ENCODE data around the gene MSL3B.

DNA sequence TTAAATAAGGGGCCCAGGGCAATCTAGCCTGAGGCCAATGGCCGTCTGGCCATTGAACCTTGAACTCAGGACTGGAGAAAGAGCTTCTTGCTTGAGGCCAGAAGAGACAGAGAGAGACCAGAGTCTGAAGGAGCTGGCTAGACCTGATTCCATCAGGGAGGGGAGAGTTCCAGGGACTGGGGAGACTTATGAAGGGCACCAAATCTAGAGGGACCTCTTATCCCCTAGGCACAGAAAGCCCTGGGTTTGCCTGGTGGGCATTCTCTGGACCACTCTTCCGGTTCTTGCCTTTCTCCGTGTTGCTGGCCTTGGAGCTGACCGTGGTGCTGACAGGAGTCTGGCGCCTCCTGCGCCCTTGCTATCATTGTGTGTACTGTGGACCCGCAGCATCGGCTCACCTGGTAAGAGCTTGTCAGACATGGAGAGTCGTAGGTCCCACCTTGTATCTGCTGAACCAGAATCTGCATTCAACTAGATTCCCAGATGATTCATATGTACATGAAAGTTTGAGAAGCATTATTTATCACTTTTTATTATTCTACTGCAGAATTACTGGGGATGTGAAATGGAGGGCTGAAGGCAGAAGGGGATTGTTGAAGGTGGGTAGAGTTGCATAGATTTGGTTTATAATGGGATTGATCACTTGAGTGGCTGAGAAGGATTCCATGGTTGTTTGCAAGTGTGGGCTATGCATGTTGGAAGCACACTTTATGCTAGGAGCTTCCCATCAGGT lies 44.7 kb upstream of the MSL3B start:
- TF ChIP-seq, protein P1, sequence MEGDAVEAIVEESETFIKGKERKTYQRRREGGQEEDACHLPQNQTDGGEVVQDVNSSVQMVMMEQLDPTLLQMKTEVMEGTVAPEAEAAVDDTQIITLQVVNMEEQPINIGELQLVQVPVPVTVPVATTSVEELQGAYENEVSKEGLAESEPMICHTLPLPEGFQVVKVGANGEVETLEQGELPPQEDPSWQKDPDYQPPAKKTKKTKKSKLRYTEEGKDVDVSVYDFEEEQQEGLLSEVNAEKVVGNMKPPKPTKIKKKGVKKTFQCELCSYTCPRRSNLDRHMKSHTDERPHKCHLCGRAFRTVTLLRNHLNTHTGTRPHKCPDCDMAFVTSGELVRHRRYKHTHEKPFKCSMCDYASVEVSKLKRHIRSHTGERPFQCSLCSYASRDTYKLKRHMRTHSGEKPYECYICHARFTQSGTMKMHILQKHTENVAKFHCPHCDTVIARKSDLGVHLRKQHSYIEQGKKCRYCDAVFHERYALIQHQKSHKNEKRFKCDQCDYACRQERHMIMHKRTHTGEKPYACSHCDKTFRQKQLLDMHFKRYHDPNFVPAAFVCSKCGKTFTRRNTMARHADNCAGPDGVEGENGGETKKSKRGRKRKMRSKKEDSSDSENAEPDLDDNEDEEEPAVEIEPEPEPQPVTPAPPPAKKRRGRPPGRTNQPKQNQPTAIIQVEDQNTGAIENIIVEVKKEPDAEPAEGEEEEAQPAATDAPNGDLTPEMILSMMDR (IDR thresholded peaks at IDR 0.05 in 2 of 3, conservative IDR thresholded peaks at IDR 0.05 in 1 of 3; ENCODE audit: insufficient read depth in 2 of 3, low read depth in 1 of 3, low read length in 3 of 3), result no peak
- TF ChIP-seq MYNN (IDR thresholded peaks at IDR 0.05), result no peak
- no peak for TF ChIP-seq MYNN (CRISPR knock-in tag; IDR thresholded peaks at IDR 0.05)
- no peak for TF ChIP-seq RAD51 (IDR thresholded peaks at IDR 0.05; ENCODE audit: borderline replicate concordance, low read depth)
- no peak for TF ChIP-seq CCNT2 (IDR thresholded peaks at IDR 0.05; ENCODE audit: borderline replicate concordance, extremely low read depth, insufficient read length, low read depth, low read length)
- no peak for TF ChIP-seq CXXC5 (CRISPR knock-in tag; IDR thresholded peaks at IDR 0.05)
- no peak for TF ChIP-seq JUN (IDR thresholded peaks at IDR 0.05; ENCODE audit: borderline replicate concordance, low read depth, low read length)
- no peak for TF ChIP-seq JUN (CRISPR knock-in tag; IDR thresholded peaks at IDR 0.05; ENCODE audit: borderline replicate concordance)
- no peak for TF ChIP-seq EP300 (IDR thresholded peaks at IDR 0.05; ENCODE audit: low read length)
- TF ChIP-seq KLF13 (tag; IDR thresholded peaks at IDR 0.05; ENCODE audit: borderline replicate concordance, low read depth), result no peak
- TF ChIP-seq SPI1 (IDR thresholded peaks at IDR 0.05; ENCODE audit: borderline replicate concordance, low read depth, low read length), result no peak
- TF ChIP-seq ZNF717 (CRISPR knock-in tag; IDR thresholded peaks at IDR 0.05), result no peak
- no peak for TF ChIP-seq KDM5B (IDR thresholded peaks at IDR 0.05; ENCODE audit: insufficient replicate concordance, low read depth, low read length)
- TF ChIP-seq TCF7L2 (IDR thresholded peaks at IDR 0.05; ENCODE audit: low read depth, low read length), result no peak
- TF ChIP-seq STAT5B (CRISPR knock-in tag; IDR thresholded peaks at IDR 0.05), result no peak

Data from K562 (cell line).